ENCODE measurements around the gene ALOX15.
"Not testable (repeated sequence)": the region's sequence is repeated elsewhere in the genome, so short reads cannot be mapped to it uniquely, and the experiment has no call there.

ALOX15 gene, protein sequence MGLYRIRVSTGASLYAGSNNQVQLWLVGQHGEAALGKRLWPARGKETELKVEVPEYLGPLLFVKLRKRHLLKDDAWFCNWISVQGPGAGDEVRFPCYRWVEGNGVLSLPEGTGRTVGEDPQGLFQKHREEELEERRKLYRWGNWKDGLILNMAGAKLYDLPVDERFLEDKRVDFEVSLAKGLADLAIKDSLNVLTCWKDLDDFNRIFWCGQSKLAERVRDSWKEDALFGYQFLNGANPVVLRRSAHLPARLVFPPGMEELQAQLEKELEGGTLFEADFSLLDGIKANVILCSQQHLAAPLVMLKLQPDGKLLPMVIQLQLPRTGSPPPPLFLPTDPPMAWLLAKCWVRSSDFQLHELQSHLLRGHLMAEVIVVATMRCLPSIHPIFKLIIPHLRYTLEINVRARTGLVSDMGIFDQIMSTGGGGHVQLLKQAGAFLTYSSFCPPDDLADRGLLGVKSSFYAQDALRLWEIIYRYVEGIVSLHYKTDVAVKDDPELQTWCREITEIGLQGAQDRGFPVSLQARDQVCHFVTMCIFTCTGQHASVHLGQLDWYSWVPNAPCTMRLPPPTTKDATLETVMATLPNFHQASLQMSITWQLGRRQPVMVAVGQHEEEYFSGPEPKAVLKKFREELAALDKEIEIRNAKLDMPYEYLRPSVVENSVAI

GRCh38 chr17:4641297-4642195 is at the start of gene ALOX15:
Gene ALOX15, minus strand, starts transcription at chr17:4641678. Its CDS starts 27 bp downstream, at chr17:4641651.
- TF ChIP-seq MAX (IDR thresholded peaks at IDR 0.05; ENCODE audit: low read depth, low read length) (no peak), POLR2A (IDR thresholded peaks at IDR 0.05; ENCODE audit: extremely low read depth, insufficient read length) (no peak)
- DNase-seq (ENCODE audit: low read depth): no peak
- H3K4me3 ChIP-seq (ENCODE audit: low read depth, low read length): no peak within 1 kb of the TSS

DNA sequence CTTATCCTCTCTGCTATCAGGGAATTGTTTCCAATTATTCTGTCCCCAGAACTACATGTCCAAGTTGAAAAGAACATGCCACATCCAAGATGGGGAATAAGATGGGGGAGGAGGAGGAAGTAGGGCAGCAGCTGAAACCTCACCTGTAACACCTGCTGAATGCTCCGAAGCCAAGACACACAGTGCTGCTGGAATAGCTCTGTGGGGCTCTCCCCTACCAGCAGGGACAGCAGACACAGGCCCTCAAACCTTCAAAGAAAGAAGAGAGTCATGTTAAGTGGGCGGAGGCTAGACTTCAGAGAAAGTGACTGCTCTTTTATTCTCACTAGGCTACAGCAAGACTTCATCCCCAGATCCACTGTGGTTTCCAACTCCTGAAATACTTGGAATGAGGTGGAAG is 49.3 kb upstream of the ALOX15 start:
- H3K4me3 ChIP-seq (ENCODE audit: low read depth, low read length): no peak overlapping the region
- TF ChIP-seq MYC (IDR thresholded peaks at IDR 0.05; ENCODE audit: low read depth, low read length) (no peak), CTCF (IDR thresholded peaks at IDR 0.05; ENCODE audit: low read depth, low read length) (no peak), MAX (IDR thresholded peaks at IDR 0.05; ENCODE audit: low read depth, low read length) (no peak), POLR2A (IDR thresholded peaks at IDR 0.05; ENCODE audit: extremely low read depth, insufficient read length) (no peak)
- DNase-seq (ENCODE audit: low read depth): no peak

- not testable (repeated sequence) for DNase-seq (ENCODE audit: low read depth); H3K4me3 ChIP-seq (ENCODE audit: low read depth, low read length)
Measured at GRCh38 chr17:4689872-4690271, 48.4 kb upstream of the ALOX15 start.

GRCh38 chr17:4683739-4684138 is 42.3 kb upstream of the ALOX15 start:
- not testable (repeated sequence) for DNase-seq (ENCODE audit: low read depth); H3K4me3 ChIP-seq (ENCODE audit: low read depth, low read length)

GRCh38 chr17:4679658-4680057 is 38.2 kb upstream of the ALOX15 start:
- no peak overlapping the region for H3K4me3 ChIP-seq (ENCODE audit: low read depth, low read length)
- TF ChIP-seq MYC (IDR thresholded peaks at IDR 0.05; ENCODE audit: low read depth, low read length): no peak
- no peak for TF ChIP-seq POLR2A (IDR thresholded peaks at IDR 0.05; ENCODE audit: extremely low read depth, insufficient read length)
- TF ChIP-seq CTCF (IDR thresholded peaks at IDR 0.05; ENCODE audit: low read depth, low read length): no peak
- no peak for TF ChIP-seq MAX (IDR thresholded peaks at IDR 0.05; ENCODE audit: low read depth, low read length)
- peak; percentile 20 for DNase-seq (ENCODE audit: low read depth)

DNA sequence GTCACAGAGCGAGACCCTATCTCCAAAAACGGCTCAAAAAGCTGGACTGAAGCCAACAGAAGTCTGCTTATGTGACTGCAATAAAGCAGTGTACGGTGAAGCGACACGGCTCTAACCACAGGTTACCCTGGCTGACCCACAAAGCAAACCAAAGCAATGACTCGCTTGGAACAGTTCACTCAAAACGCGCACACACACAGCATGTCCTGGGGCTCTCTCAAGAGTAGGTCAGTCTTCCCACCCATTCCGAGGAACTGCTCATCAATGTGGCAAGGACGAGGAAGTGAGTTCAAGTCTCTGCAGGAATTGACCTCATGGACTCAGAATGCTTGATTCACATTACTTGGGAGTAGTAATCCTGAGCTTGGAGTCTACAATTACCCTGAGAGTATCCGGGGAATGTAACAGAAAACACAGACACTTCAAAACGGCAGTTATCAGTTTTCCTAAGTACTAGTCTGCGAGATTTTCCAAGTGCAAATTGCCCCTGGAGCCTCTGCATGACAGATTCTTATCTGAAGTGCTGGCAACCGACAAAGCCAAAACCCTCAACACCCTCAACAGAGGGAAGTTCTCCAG is 37.1 kb upstream of the ALOX15 start:
- DNase-seq (ENCODE audit: low read depth): peak; percentile 76
- TF ChIP-seq CTCF (IDR thresholded peaks at IDR 0.05; ENCODE audit: low read depth, low read length) (no peak), POLR2A (IDR thresholded peaks at IDR 0.05; ENCODE audit: extremely low read depth, insufficient read length) (no peak), MAX (IDR thresholded peaks at IDR 0.05; ENCODE audit: low read depth, low read length) (no peak), MYC (IDR thresholded peaks at IDR 0.05; ENCODE audit: low read depth, low read length) (no peak)
- no peak overlapping the region for H3K4me3 ChIP-seq (ENCODE audit: low read depth, low read length)

GRCh38 chr17:4676791-4677190 is 35.3 kb upstream of the ALOX15 start:
- TF ChIP-seq MYC (IDR thresholded peaks at IDR 0.05; ENCODE audit: low read depth, low read length): no peak
- no peak for TF ChIP-seq CTCF (IDR thresholded peaks at IDR 0.05; ENCODE audit: low read depth, low read length)
- TF ChIP-seq POLR2A (IDR thresholded peaks at IDR 0.05; ENCODE audit: extremely low read depth, insufficient read length): no peak
- TF ChIP-seq MAX (IDR thresholded peaks at IDR 0.05; ENCODE audit: low read depth, low read length): no peak
- no peak overlapping the region for H3K4me3 ChIP-seq (ENCODE audit: low read depth, low read length)
- no peak for DNase-seq (ENCODE audit: low read depth)

Measured in NB4 (cell line).